GM18498 (cell line): ENCODE measurements around the gene PINK1.

Experiments
- ATAC-seq: cut with Tn5 transposase; IDR thresholded peaks from one replicate; pipeline ENCODE4 v1.9.1; 2021; ENCODE audit warnings: mild to moderate bottlenecking, moderate library complexity; ENCODE audit not compliant: unreplicated experiment

Gene PINK1

DNA sequence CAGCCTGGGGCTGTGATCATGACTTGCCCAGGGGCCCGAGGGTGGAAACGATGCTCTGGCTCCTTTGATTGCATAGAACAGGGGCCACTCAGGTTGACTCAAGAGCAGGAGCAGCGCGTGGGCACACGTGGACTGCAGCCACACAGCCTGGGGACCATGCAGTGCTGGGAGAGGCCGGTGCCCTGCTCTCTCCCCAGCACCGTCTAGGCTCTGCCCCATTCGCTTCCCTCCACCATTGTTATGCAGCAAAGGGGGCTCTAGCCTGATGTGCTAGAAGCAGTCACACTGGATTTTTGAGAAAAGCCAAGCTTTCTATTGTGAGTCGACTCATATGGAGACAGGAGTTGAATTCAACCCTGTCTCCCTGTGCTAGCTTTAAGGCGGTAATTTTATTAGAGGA lies 8.7 kb downstream of the PINK1 start:
- no peak for ATAC-seq

DNA sequence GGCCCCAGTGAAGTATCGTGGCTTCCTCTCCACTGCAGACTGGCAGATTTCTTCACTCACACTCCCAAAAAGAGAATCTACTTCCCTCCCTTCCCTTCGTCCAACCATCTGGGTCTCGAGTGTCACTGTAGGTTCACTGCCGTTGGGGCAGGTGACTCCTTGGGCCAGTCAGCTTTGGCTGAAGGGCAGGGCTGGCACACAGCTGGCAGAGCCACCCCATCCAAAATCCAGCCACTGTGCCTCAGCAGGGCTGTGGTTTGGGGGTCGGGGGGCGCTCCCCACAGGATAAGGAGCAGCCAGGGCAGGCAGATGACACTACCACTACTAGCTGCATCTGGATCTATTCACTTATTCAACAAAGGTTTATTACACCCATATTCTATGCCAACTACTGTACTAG lies 9.8 kb downstream of the PINK1 start:
- ATAC-seq: no peak

DNA sequence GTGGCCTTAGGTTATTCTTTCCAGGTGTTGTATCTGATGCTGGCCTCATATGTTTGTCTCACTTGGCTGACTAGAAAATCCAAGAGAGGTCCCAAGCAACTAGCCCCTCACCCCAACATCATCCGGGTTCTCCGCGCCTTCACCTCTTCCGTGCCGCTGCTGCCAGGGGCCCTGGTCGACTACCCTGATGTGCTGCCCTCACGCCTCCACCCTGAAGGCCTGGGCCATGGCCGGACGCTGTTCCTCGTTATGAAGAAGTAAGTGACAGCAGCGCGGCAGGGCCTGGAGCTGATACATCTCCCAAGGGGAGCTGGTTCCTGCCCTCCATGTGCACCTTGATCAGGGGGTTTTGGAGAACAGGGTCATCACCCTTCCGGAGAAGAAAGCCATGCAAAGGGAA lies 11.2 kb downstream of the PINK1 start:
- no peak for ATAC-seq

DNA sequence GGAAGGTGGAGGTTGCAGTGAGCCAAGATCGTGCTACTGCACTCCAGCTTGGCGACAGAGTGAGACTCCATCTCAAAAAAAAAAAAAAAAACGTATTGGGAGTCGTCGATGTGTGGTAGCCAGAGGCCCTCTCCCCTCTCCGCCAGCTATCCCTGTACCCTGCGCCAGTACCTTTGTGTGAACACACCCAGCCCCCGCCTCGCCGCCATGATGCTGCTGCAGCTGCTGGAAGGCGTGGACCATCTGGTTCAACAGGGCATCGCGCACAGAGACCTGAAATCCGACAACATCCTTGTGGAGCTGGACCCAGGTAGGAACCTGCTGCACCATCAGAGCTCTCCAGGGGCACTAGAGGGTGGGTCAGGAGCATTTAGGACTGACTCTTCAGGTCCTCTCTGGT lies 12.2 kb downstream of the PINK1 start:
- ATAC-seq: no peak

DNA sequence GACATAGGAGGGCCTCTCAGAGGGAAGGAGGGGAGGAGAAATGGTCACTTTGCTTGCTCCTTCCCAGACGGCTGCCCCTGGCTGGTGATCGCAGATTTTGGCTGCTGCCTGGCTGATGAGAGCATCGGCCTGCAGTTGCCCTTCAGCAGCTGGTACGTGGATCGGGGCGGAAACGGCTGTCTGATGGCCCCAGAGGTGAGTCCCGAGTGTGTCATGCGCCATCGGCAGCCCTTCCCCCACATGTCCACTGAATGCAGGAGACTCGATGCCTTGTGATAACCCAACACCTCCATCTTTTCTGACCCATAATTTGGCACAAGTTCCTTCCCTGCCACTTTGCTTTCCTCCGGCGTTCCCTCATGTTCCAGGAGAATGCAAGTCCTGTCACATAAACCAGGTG lies 15.2 kb downstream of the PINK1 start:
- no peak for ATAC-seq

DNA sequence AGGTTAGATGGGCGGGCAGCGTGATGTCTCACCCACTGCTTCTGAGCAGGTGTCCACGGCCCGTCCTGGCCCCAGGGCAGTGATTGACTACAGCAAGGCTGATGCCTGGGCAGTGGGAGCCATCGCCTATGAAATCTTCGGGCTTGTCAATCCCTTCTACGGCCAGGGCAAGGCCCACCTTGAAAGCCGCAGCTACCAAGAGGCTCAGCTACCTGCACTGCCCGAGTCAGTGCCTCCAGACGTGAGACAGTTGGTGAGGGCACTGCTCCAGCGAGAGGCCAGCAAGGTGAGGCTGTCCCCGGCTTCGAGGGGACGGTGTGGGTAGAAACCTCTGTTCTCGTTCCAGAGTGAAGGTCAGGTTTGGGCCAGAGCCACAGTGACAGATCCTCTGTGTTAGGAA lies 15.7 kb downstream of the PINK1 start:
- ATAC-seq: no peak

DNA sequence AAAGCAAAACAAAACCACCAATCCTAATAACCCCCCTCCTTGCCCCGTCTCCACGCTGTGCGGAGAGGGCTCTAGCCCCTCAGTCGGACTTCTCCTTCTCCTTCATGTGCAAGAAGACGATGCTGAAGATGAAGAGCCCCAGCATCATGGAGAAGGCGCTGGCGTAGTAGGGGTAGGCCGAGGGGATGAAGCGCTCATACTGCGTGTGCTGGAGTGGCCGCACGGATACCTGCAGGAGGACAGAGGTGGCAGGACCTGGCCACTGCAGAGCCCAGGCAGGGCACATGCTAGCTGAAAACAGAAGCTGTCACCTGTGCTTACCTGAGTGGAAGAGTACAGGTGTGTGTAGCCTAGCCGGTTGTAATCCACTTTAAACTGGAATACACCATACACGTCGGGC lies 19.0 kb downstream of the PINK1 start:
- ATAC-seq: no peak

DNA sequence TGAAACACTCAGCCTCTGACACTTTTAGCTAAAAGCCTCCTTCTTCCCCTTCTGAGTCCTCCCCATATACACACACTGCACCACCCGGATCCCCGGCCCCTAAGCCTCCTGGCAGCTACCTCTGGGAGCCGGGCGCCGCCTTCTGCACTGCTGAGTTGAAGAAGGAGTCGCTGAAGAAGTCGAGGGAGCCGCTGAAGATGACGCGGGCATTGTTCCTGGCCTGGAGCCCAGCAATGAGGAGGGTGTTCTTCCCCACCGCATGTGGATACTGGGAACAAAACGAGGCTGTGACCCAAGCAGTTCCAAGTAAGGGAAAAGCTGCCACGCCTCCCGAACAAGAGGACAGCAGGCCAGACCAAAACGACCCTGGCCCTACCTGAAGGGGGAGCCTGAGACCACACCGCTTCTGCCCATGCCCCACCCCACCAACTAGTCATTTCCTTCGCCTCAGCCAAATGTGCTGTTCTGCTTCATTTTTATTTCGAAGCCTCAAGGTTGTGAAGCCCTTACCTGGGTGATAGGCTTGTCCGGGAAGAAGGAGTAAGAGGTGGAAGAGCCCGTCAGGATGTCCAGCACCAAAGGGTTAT lies 20.9 kb downstream of the PINK1 start:
- ATAC-seq: no peak

DNA sequence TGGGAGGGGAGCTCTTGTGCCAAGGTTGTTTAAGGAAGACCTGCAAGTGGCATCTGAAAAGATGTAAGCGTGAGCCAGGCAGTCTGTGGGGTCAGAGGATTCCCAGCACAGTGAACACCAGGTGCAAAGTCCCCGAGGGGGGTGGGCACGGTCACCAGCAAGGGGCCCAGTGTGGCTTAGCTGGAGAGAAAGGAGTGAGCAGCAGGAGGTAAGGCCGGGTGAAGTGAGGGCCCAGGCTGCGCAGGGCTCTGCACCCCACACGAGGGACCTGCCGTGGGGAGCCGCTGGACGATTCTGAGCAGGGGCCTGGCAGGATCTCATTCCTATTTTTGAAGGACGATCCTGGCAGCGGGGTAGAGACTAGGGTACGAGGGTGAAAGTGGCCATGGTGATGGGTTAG lies 23.8 kb downstream of the PINK1 start:
- no peak for ATAC-seq

DNA sequence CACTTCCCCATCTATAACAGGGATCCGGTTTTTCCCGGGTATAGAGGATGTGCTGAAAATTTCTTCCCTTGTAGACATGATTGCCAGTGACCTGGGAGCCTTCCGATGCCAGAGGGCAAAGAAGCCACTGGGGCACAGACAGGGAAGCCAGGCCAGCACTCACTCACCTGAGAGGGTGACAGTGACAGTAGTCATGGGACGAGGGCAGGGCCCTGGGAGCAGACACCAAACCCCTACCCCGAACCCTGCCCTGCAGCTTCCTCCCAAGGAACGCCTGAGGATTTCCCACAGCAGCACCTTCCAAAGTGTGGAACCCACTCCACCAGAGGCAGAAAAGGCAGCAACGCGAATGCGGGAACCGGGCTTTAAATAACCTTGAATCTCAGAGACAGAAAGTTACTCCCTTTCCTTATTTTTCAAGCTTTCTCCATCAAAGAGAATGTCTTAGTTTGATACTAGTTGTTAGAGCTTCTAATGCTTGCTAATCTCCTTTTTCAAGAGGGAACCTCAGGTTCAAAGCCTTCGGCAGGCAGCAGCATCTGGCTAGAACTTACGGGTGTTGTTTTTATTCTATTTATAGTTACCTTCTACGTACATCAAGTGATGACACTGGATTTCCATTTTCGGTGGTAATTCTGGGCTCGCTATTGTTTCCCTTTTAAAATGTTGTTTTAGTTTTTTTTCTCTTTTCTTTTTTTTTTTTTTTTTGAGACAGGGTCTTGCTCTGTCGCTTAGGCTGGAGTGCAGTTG lies 25.1 kb downstream of the PINK1 start:
- ATAC-seq: no peak

DNA sequence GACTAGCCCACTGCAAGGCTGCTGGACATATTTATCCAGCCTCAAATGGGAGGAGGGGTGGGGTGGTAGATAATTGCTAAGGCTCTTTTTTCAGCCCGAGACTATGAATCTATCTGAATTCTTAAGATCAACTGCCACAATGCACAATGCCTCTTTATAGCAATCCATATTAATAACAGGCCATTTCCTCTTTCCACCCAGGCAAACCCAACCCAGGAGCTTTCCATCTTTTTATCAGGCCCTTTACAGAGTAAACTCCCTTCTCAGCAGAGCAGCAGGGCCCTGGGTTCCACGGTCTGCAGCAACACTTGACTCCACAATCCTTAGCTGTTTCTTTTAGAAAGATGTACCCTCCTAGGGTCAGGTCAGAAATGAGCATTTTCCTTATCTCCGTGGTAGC lies 27.1 kb downstream of the PINK1 start:
- ATAC-seq: no peak

DNA sequence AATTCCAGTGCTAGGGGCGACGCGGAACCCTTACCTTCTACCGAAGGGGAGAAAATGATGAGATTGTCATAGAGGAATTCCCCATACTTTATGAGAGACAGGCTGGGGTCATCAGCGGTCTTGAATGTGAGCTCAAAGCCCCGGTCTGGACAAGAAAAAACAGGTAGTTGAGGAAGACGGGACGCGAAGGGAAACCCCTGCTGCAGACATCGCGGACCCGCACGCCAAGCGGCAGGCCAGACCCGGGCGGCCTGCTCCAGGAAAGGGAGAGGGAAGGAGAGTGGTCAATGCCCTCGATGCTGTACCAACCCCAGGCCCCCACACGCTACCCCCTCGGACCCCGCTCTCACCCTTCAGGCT lies 27.6 kb downstream of the PINK1 start:
- peak; percentile 0 for ATAC-seq

DNA sequence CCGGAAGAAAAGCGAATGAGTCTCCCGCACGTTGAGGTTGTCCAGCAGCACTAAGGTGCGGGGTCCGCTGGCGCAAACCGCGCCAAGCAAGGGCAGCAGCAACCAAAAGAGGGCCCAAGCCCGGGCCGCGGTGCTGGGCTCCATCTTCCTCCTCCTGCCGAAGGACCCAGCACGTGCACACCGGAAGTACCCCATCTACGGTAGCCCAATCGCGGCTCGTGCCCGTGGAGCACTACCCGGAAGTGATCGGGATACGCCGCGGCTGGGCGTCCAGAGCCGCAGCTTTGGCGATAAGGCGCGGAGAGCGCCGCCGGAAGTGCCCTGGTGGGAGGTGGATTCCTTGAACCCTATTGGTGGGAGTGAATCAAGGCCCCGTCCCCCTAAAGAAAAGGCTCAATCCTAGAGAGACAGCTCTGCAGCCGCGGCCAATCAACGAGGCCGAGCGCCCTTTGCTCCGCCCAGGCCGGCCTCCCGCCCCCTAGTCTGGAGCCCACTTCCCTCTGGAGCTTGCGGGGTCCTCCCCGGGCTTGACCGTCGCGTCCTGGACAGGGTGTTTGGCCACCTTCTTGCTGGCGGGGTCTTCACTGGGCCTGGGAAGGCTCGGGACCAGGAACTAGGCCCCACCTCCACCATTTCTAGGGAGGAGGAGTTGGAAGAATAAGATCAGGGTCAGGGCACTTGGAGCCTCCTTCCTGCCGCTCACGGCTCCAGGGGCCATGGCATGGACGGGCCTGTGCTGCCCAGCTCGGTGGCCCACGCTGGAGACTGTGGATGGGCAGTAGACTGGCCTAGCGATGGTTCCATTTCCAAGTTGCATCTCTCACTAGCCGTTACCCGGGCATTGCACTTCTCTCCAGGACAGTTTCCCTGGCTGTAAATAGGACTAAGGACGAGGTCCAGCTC lies 28.2 kb downstream of the PINK1 start, which contains the start of gene DDOST:
Gene DDOST, minus strand, starts transcription at position 163 of the 903 bp plus-strand sequence. Its CDS starts 19 bp downstream, at position 144.
- ATAC-seq: peak; percentile 96

DNA sequence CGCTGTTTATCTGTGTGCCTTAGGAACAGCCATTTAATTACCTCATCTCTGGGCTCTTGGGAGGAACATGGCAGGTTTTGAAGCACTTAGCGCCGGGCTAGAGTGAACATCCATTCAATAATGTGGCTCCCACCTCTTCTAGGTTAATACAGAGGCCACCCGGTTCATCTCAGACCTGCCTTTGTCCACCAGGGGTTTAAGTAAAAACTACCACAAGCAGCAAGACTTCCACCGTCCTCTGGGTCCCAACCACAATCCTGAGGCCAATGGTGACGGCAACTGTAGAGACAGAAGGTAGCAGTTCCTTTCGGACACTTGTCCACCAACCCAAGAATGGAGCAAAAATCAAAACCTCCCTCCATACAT lies 28.8 kb downstream of the PINK1 start:
- no peak for ATAC-seq

DNA sequence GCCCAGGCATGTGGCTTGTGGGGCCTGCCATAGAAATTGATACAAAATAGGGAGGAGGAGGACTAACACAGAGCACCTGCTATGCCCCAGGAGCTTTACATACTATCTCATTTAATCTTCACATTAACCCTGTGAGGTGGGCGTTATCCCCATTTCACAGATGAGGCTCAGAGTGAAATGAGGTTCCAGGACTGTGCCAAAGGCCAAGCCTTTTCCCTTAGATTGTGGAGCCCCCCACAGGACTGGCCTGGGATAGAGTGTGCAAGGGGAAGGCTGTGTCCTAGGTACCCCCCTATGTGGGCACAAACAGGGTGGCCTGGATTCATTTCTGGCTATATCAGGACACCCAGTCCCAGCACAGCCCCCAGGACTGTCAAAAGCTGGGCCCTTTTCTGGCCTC lies 30.1 kb downstream of the PINK1 start:
- ATAC-seq: no peak

DNA sequence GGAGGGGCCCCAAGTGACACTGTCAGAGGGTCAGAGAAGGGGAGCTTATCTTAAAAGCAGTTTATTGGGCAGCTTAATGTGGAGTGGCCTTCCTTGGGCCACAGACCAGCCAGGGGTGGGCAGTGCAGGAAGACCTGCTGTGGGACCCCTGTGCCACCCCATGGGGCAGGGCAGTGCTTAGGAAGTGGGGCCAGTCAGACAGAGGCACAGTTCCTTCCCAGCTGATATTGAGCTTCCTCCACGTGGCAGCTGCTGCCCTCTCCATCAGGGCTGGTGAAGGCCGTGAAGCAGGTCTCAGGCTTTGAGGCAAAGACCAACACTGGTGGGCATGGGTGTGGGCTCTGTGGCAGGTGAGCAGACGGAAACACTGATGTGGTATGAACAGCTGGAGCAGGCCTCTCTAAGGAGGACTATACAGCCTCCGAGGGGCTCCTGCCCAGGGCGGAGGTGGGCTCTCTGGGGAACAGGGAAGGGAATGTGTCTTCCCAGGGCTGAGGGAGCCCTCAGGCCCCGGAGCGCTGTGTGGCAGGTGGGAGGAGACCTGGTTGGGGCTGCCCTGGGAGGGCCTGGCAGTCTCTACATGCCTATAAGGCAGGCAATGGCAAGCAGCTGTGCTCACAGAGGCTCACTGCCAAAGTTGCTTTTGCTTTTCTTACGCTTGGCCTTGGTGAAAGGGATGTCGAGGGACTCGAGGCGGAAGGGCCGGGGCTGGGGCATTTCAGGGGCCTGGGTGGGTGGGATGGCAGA lies 30.9 kb downstream of the PINK1 start:
- ATAC-seq: no peak

DNA sequence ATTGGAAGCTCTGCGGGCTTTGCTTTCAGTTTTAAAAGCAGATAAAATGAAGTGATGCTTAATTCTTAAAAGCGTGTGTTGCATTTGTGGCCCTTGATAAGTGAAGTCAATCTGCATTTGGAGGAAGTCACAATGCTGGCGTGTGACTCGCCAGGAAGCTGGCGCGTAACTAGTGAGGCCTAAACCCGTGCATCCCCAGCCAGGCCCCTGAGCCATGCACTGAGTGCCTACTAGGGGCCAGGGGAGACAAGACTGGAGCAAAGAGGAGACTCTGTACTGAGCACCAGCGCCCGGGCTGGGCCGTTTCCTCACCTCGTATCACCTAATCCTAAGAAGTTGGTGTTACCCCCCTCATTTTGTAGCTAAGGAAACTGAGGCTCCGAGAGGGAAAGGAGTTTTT lies 32.5 kb downstream of the PINK1 start:
- ATAC-seq: no peak

DNA sequence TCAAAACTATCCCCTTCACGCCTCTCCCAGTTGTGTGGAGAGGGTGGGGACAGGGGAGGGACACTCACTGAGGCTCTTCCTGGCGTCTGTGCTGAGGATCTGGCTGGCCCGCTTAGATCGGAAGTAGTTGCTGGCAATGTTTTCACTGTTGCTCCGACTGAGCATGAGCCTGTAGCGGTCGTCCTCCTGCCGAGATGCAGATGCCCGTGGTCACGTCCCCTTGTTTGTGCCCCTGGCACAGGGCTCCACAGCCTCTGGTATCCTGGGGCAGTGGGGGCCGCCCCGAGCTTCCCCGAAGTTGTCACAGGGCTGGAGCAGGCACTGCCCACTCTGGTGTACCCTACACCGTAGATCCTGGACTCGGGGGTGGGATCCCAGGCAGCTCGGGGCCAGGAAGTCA lies 32.9 kb downstream of the PINK1 start:
- no peak for ATAC-seq

DNA sequence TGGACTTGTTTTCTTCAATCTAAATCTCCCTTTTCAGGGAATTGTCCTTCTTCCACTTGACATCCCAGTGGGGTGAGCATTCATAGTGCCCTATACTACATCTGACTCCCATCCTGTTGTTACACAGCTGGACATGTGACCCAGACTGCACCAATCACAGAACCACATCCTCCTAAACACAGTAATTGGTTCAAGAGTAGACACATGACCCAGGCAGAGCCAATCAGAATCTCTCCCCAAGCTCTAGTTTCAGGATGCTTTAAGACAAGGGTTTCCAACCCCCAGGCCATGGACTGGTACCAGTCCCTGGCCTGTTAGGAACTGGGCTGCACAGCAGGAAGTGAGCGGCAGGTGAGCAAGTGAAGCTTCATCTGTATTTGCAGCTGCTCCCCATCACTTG lies 33.5 kb downstream of the PINK1 start:
- ATAC-seq: no peak

DNA sequence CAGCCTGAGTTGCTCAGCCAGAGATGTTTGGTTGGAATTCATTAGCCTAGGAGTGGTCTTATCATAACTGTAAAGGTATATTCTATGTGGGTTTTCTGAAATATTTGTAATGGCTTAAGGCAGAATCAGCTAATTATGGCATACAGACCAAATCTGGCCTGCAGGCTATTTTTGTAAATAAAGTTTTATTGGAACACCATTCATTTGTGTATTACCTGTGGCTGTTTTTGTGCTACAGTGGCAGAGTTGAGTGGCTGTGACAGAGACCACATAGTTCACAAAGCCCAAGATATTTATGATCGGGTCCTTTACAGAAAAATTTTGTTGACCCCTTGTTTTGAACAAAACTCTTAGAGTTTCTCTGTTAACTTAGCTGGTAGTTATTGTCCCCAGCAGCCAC lies 35.3 kb downstream of the PINK1 start:
- ATAC-seq: no peak

DNA sequence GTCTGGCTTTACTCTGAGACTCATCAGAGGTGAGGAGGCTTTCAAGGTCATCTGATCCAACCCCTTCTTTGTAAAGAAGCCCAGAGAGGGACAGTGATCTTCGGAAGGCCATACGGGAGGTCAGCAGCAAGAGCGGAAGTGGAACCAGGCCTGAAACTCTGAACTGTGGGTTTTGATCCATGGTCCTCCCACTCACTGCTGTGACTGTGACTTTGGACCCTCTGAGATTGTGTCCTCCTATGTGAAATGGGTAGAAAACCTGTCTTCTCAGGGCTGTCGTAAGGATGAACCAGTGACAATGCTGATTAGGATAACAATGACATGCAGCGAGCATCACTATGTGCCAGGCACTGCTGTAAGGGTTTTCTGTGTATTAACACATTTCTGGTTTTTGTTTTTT lies 37.7 kb downstream of the PINK1 start:
- no peak for ATAC-seq
